ENCODE results near the gene KCNA5.

DNA sequence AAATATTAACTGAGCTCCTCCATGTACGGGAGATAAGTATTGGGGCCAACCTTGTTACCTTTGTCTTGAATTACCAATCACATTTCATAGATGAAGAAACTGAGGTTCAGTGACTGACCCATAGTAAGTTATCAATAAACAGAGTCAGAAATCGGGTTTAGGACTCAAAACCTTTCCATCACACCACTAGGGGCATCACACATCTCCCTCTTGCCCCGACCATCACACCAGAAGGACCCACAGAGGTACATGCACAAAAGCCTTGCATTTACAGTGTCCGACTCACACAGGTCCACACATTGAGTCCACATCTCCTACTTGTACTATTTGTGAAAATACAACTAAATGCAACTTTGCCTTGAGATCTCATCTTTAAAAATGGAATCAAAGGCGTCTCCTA, 29.4 kb downstream of the KCNA5 start:
- TF ChIP-seq, protein P1, sequence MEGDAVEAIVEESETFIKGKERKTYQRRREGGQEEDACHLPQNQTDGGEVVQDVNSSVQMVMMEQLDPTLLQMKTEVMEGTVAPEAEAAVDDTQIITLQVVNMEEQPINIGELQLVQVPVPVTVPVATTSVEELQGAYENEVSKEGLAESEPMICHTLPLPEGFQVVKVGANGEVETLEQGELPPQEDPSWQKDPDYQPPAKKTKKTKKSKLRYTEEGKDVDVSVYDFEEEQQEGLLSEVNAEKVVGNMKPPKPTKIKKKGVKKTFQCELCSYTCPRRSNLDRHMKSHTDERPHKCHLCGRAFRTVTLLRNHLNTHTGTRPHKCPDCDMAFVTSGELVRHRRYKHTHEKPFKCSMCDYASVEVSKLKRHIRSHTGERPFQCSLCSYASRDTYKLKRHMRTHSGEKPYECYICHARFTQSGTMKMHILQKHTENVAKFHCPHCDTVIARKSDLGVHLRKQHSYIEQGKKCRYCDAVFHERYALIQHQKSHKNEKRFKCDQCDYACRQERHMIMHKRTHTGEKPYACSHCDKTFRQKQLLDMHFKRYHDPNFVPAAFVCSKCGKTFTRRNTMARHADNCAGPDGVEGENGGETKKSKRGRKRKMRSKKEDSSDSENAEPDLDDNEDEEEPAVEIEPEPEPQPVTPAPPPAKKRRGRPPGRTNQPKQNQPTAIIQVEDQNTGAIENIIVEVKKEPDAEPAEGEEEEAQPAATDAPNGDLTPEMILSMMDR (IDR thresholded peaks at IDR 0.05): no peak
- TF ChIP-seq POLR2A (IDR thresholded peaks at IDR 0.05): no peak

Measured in heart left ventricle (tissue), 13 donors.